Endothelial cell of umbilical vein (primary cell): Measurements from ENCODE around the gene CYBA. TPM values are rescaled to one million over a fixed set of nuclear protein-coding genes. Genes with fewer than 3 reads are reported as not detected.

Experiments used
- BruUV-seq: library from RNA; stranded (reverse); fragments of 400-500 nt; replicated peaks from 2 replicates; lab custom pipeline; 2021; lab: Mats Ljungman, UMichigan
- CTCF ChIA-PET: fragments of 300-600, 350-600 bp; sonication (Branson Sonifier 250); formaldehyde crosslinking; loops from one replicate; lab custom pipeline; 2021; ENCODE audit warnings: antibody characterized with exemption, inconsistent platforms; lab: Charles Lee
- POLR2A ChIA-PET: fragments of 300-600, 350-600 bp; sonication (Branson Sonifier 250); formaldehyde crosslinking; loops from one replicate; lab custom pipeline; 2021; ENCODE audit warnings: antibody characterized with exemption, inconsistent platforms; lab: Charles Lee
- DNase-seq: peaks from one replicate; pipeline ENCODE4 v3.0.0-alpha.2; 2011; ENCODE audit warnings: low read depth, low spot score
- FAIRE-seq: peaks from 2 replicates; lab custom pipeline; 2011; peaks lifted over from hg19 to GRCh38; lab: Jason Lieb, UNC
- H2AFZ ChIP-seq: 2 replicates; pipeline ENCODE4 v1.6.0; 2012; ENCODE audit warnings: low read depth, low read length, control low read depth, inconsistent platforms
- H3K27ac ChIP-seq: 2 replicates; pipeline ENCODE4 v1.5.1; 2011; ENCODE audit warnings: low read depth, mild to moderate bottlenecking, control low read depth, low read length, moderate library complexity; ENCODE audit not compliant: insufficient read depth
- H3K27me3 ChIP-seq, 2 experiments: 2 replicates each; pipeline versions ENCODE4 v1.6.0 to v1.6.1; 2011; ENCODE audit warnings: low read length in 2 of 2, mixed read lengths in 1 of 2; ENCODE audit not compliant: control insufficient read depth in 2 of 2, insufficient read depth in 2 of 2
- H3K36me3 ChIP-seq, 2 experiments: 2 replicates in 1 of 2; 3 replicates in 1 of 2; pipeline ENCODE4 v1.5.1; 2011; ENCODE audit warnings: low read length in 2 of 2, mild to moderate bottlenecking in 1 of 2, moderate library complexity in 1 of 2; ENCODE audit not compliant: control insufficient read depth in 2 of 2, insufficient read depth in 2 of 2; ENCODE audit errors: extremely low read depth in 1 of 2
- H3K4me1 ChIP-seq: 3 replicates; pipeline ENCODE4 v1.5.1; 2011; ENCODE audit warnings: mild to moderate bottlenecking, low read length; ENCODE audit not compliant: control insufficient read depth, insufficient read depth; ENCODE audit errors: extremely low read depth
- H3K4me2 ChIP-seq: 2 replicates; pipeline ENCODE4 v1.6.1; 2011; ENCODE audit warnings: low read length, control low read depth, mixed read lengths; ENCODE audit not compliant: insufficient read depth
- H3K4me3 ChIP-seq, 3 experiments: fragments of 200-600 bp in 1 of 3; sonication (generic), shearing (Covaris generic) in 1 of 3; replicated peaks in 1 of 3; 2 replicates each; pipeline ENCODE4 v1.5.1; 2011 to 2016; ENCODE audit warnings: control low read depth in 3 of 3, low read length in 3 of 3, mild to moderate bottlenecking in 2 of 3, inconsistent platforms in 1 of 3, low read depth in 1 of 3, moderate library complexity in 1 of 3; ENCODE audit not compliant: insufficient read depth in 1 of 3
- H3K79me2 ChIP-seq: 2 replicates; pipeline ENCODE4 v1.6.0; 2012; ENCODE audit warnings: low read length, inconsistent platforms; ENCODE audit not compliant: control insufficient read depth, insufficient read depth
- H3K9ac ChIP-seq: replicated peaks from 2 replicates; pipeline ENCODE3; 2011; ENCODE audit warnings: low read length, control low read depth; ENCODE audit not compliant: insufficient read depth; ENCODE audit errors: extremely low read depth
- H3K9me1 ChIP-seq: replicated peaks from 3 replicates; pipeline ENCODE4 v1.6.0; 2011; ENCODE audit warnings: mild to moderate bottlenecking, low read length; ENCODE audit not compliant: control insufficient read depth, insufficient read depth; ENCODE audit errors: extremely low read depth
- H3K9me3 ChIP-seq: replicated peaks from 2 replicates; pipeline ENCODE4 v1.5.1; 2012; ENCODE audit warnings: low read length, inconsistent platforms; ENCODE audit not compliant: control insufficient read depth, insufficient read depth
- H4K20me1 ChIP-seq: replicated peaks from 2 replicates; pipeline ENCODE3; 2011; ENCODE audit warnings: mild to moderate bottlenecking, low read length; ENCODE audit not compliant: control insufficient read depth, insufficient read depth; ENCODE audit errors: extremely low read depth
- CTCF ChIP-seq, 2 donors: IDR thresholded peaks; 1 replicate in 1 of 2; 2 replicates in 1 of 2; pipeline ENCODE4 v1.5.1; 2011; ENCODE audit warnings: low read length in 2 of 2, mild to moderate bottlenecking in 2 of 2, moderate library complexity in 2 of 2, control low read depth in 1 of 2, inconsistent platforms in 1 of 2, low read depth in 1 of 2; ENCODE audit not compliant: insufficient read depth in 1 of 2; ENCODE audit errors: extremely low read depth in 1 of 2
- EZH2 ChIP-seq: IDR thresholded peaks from 2 replicates; pipeline ENCODE4 v1.6.1; 2012; ENCODE audit warnings: borderline replicate concordance, low read depth, mild to moderate bottlenecking, moderate library complexity, low read length, inconsistent platforms; ENCODE audit not compliant: severe bottlenecking
- FOS ChIP-seq: IDR thresholded peaks from 2 replicates; pipeline ENCODE4 v1.6.1; 2011; ENCODE audit warnings: mild to moderate bottlenecking, low read length, moderate library complexity, borderline replicate concordance; ENCODE audit not compliant: insufficient read depth
- GATA2 ChIP-seq: IDR thresholded peaks from 2 replicates; pipeline ENCODE4 v1.7.0; 2011; ENCODE audit warnings: low read depth, mild to moderate bottlenecking, moderate library complexity, mixed read lengths, low read length; ENCODE audit not compliant: insufficient read length, insufficient read depth
- JUN ChIP-seq: IDR thresholded peaks from 2 replicates; pipeline ENCODE4 v1.6.1; 2011; ENCODE audit warnings: borderline replicate concordance, low read depth; ENCODE audit not compliant: insufficient read length, insufficient read depth
- MAX ChIP-seq: IDR thresholded peaks from 2 replicates; pipeline ENCODE4 v1.6.1; 2011; ENCODE audit not compliant: insufficient read depth, insufficient read length
- MYC ChIP-seq: IDR thresholded peaks from one replicate; pipeline ENCODE4 v1.6.1; 2011; ENCODE audit warnings: mild to moderate bottlenecking, low read depth, low read length
- POLR2A ChIP-seq: IDR thresholded peaks from 2 replicates; pipeline ENCODE4 v1.6.1; 2012; ENCODE audit warnings: low read depth, mild to moderate bottlenecking, control low read depth, low read length
- POLR2AphosphoS5 ChIP-seq: IDR thresholded peaks from 2 replicates; pipeline ENCODE4 v1.6.1; 2012; ENCODE audit warnings: low read depth, mild to moderate bottlenecking, control low read depth, low read length, moderate library complexity; ENCODE audit not compliant: insufficient read depth
- dilution Hi-C: fragments of 300-500 bp; cut with MboI; formaldehyde crosslinking; loops from one replicate; pipeline ENCODE4 v1.15.0; 2019; ENCODE audit warnings: low sequenced_read_pairs; ENCODE audit not compliant: extremely low pct_ligation_motif_present
- intact Hi-C: fragments of 100-400 bp; cut with micrococcal nuclease; formaldehyde crosslinking; loops from one replicate; pipeline ENCODE4 v1.10.0; 2022
- polyA plus RNA-seq, 4 experiments: library from polyadenylated mRNA; depleted of rRNA in 3 of 4; stranded (reverse) in 3 of 4; unstranded in 1 of 4; fragments of >200 nt; gene quantifications; 2 replicates each; pipeline versions ENCODE4 v1.2.1 to v1.2.3, GENCODE V29; 2011 to 2012; ENCODE audit warnings: missing spikeins in 1 of 4
- total RNA-seq: library from RNA; stranded (reverse); gene quantifications from 2 replicates; pipeline ENCODE4 v1.2.3, GENCODE V29; 2021

Gene CYBA
- total and polyA plus RNA-seq, 2 donors (not counting 3 experiments of a cell fraction or from before 2014, with no cell fraction given): 37.0 to 77.3 TPM

- H3K27me3 ChIP-seq: no peaks in the 10 kb centered on the region
Measured at GRCh38 chr16:88624977-88625576, 25.8 kb downstream of the CYBA start.

More at GRCh38 chr16:88624977-88625576, 25.8 kb downstream of the CYBA start:
- Histone ChIP-seq H2AFZ (no peak overlapping the region), H3K4me1 (no peaks in the 10 kb centered on the region), H3K27ac (no peak overlapping the region), H3K9me1 (no peaks in the 10 kb centered on the region), H3K9me3 (no peaks in the 10 kb centered on the region), H3K36me3 (peaks cover 14 to 48% of the 10 kb centered on the region in 2 experiments), H3K4me3 (no peak overlapping the region), H4K20me1 (no peaks in the 10 kb centered on the region), H3K79me2 (no peaks in the 10 kb centered on the region), H3K4me2 (no peak overlapping the region), H3K9ac (no peak overlapping the region)
- dilution Hi-C loops: no loop called here
- DNase-seq (no peak), FAIRE-seq (no peak)
- ChIA-PET POLR2A (no interaction called here), CTCF (interaction anchor here (0.9 kb wide), 1 partner anchor 8 kb away, joined by 3 read pairs; no protein-coding TSS in a partner anchor)
- TF ChIP-seq GATA2: no peak
- no peak for TF ChIP-seq POLR2AphosphoS5
- no peak for TF ChIP-seq POLR2A
- no peak for TF ChIP-seq CTCF (IDR thresholded peaks at IDR 0.05; ENCODE audit: extremely low read depth in 1 of 2, insufficient read depth in 1 of 2, low read depth in 1 of 2, low read length in 2 of 2)
- no peak for TF ChIP-seq MYC
- TF ChIP-seq JUN: no peak
- no peak for TF ChIP-seq FOS
- TF ChIP-seq MAX: no peak
- no peak for TF ChIP-seq EZH2
- BruUV-seq: no TSS peak
- intact Hi-C loops: no loop called here
